ENCODE data around the gene BOK. TPM values are rescaled to one million over a fixed set of nuclear protein-coding genes. Genes with fewer than 3 reads are reported as not detected.

BOK gene
- total and polyA plus RNA-seq, 2 donors (not counting 3 experiments of a cell fraction or from before 2014, with no cell fraction given) = 76.0 to 95.5 TPM

- H3K9me3 ChIP-seq (replicated peaks; ENCODE audit: control insufficient read depth, insufficient read depth, low read length) = no peaks in the 10 kb centered on the region
- H3K27me3 ChIP-seq (ENCODE audit: control insufficient read depth in 2 of 2, insufficient read depth in 2 of 2, low read length in 2 of 2) = no peaks in the 10 kb centered on the region
- no peak overlapping the region for H3K4me2 ChIP-seq (ENCODE audit: insufficient read depth, low read length)
- POLR2A ChIA-PET = no interaction called here
- no peaks in the 10 kb centered on the region for H3K9me1 ChIP-seq (replicated peaks; ENCODE audit: control insufficient read depth, extremely low read depth, insufficient read depth, low read length)
- CTCF ChIA-PET = interaction anchor here (0.9 to 1.2 kb wide), 2 partner anchors 17 to 239 kb away, joined by 3 read pairs; no protein-coding TSS in a partner anchor
- H3K27ac ChIP-seq (ENCODE audit: insufficient read depth, low read depth, low read length) = no peak overlapping the region
- no peaks in the 10 kb centered on the region for H4K20me1 ChIP-seq (replicated peaks; ENCODE audit: control insufficient read depth, extremely low read depth, insufficient read depth, low read length)
- H3K36me3 ChIP-seq (ENCODE audit: control insufficient read depth in 2 of 2, extremely low read depth in 1 of 2, insufficient read depth in 2 of 2, low read length in 2 of 2) = peaks cover 5 to 10% of the 10 kb centered on the region in 2 experiments
- intact Hi-C loops (cut with micrococcal nuclease) (no loop called here), dilution Hi-C loops (cut with MboI; ENCODE audit: extremely low pct_ligation_motif_present, low sequenced_read_pairs) (no loop called here)
- H3K79me2 ChIP-seq (ENCODE audit: control insufficient read depth, insufficient read depth, low read length) = no peaks in the 10 kb centered on the region
- peaks cover 8% of the 10 kb centered on the region for H3K4me1 ChIP-seq (ENCODE audit: control insufficient read depth, extremely low read depth, insufficient read depth, low read length)
- H3K9ac ChIP-seq (replicated peaks; ENCODE audit: extremely low read depth, insufficient read depth, low read length) = no peak overlapping the region
- H3K4me3 ChIP-seq (replicated peaks in 1 of 3; ENCODE audit: insufficient read depth in 1 of 3, low read depth in 1 of 3, low read length in 3 of 3) = no peak overlapping the region
- FAIRE-seq (no peak), DNase-seq (ENCODE audit: low read depth, low spot score) (no peak)
- BruUV-seq (replicated peaks) = no TSS peak
- TF ChIP-seq POLR2AphosphoS5 (IDR thresholded peaks at IDR 0.05; ENCODE audit: insufficient read depth, low read depth, low read length) = no peak
- TF ChIP-seq POLR2A (IDR thresholded peaks at IDR 0.05; ENCODE audit: low read depth, low read length) = no peak
- TF ChIP-seq EZH2 (IDR thresholded peaks at IDR 0.05; ENCODE audit: borderline replicate concordance, low read depth, low read length, severe bottlenecking) = no peak
- TF ChIP-seq, protein P1, sequence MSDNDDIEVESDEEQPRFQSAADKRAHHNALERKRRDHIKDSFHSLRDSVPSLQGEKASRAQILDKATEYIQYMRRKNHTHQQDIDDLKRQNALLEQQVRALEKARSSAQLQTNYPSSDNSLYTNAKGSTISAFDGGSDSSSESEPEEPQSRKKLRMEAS (IDR thresholded peaks at IDR 0.05; ENCODE audit: insufficient read depth, insufficient read length) = no peak
- no peak for TF ChIP-seq MYC (IDR thresholded peaks at IDR 0.05; ENCODE audit: low read depth, low read length)
- TF ChIP-seq, protein P2, sequence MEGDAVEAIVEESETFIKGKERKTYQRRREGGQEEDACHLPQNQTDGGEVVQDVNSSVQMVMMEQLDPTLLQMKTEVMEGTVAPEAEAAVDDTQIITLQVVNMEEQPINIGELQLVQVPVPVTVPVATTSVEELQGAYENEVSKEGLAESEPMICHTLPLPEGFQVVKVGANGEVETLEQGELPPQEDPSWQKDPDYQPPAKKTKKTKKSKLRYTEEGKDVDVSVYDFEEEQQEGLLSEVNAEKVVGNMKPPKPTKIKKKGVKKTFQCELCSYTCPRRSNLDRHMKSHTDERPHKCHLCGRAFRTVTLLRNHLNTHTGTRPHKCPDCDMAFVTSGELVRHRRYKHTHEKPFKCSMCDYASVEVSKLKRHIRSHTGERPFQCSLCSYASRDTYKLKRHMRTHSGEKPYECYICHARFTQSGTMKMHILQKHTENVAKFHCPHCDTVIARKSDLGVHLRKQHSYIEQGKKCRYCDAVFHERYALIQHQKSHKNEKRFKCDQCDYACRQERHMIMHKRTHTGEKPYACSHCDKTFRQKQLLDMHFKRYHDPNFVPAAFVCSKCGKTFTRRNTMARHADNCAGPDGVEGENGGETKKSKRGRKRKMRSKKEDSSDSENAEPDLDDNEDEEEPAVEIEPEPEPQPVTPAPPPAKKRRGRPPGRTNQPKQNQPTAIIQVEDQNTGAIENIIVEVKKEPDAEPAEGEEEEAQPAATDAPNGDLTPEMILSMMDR (IDR thresholded peaks at IDR 0.05; ENCODE audit: extremely low read depth in 1 of 2, insufficient read depth in 1 of 2, low read depth in 1 of 2, low read length in 2 of 2) = no peak
- no peak for TF ChIP-seq JUN (IDR thresholded peaks at IDR 0.05; ENCODE audit: borderline replicate concordance, insufficient read depth, insufficient read length, low read depth)
- no peak for TF ChIP-seq FOS (IDR thresholded peaks at IDR 0.05; ENCODE audit: borderline replicate concordance, insufficient read depth, low read length)
- no peak for TF ChIP-seq GATA2 (IDR thresholded peaks at IDR 0.05; ENCODE audit: insufficient read depth, insufficient read length, low read depth, low read length)
- H2AFZ ChIP-seq (ENCODE audit: low read depth, low read length) = no peak overlapping the region
Measured at GRCh38 chr2:241597561-241597960, 39.0 kb downstream of the BOK start.
